Measurements from ENCODE around the gene SLC13A2. TPM values are rescaled to one million over a fixed set of nuclear protein-coding genes. Genes with fewer than 3 reads are reported as not detected.

Gene SLC13A2
- total RNA-seq, 1 experiment from 2014 or later = not detected

DNA sequence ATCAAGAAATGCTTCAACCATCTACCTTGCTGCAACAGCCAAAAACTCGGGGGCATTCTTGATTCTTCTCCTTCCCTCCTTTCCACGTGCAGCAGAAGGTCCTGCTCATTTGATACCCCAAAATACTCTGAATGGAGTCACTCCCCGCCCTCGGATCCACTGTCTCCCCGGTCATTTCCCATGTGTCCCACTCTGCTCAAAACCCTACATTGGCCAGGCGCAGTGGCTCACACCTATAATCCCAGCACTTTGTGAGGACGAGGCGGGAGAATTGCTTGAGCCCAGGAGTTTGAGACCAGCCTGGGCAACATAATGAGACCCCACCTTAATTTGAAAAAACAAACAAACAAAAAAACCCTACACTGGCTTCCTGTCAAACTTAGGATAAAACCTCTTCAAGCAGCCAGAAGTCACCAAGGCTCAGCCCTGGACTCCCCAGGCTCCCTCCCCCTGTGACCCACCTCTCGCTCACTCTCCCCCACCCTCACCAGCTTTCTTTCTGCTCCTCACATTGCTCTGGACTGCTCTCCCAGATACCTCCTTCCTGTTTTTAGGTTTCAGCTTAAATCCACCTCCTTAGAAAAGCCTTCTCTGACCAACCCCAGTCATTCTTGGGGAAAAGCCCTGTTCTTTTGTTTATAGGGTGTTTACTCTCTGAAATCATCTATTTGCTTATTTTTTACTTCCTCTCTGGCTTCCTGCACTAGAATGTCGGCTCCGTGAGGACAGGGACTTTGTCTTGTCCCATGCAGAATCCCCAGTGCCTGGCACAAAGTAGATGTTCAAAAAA is 2.8 kb downstream of the SLC13A2 start:
- intact Hi-C loops (cut with micrococcal nuclease) = no loop called here
- Histone ChIP-seq H3K9me3 (ENCODE audit: control insufficient read depth in 1 of 2, insufficient read depth in 1 of 2, low read depth in 1 of 2, low read length in 2 of 2) (no peaks in the 10 kb centered on the region), H4K20me1 (ENCODE audit: insufficient read depth) (no peaks in the 10 kb centered on the region), H3K4me2 (ENCODE audit: low read length) (no peak overlapping the region), H3K9ac (ENCODE audit: low read length) (no peak overlapping the region), H3K9me2 (ENCODE audit: insufficient read depth) (no peaks in the 10 kb centered on the region), H3K4me3 (replicated peaks in 1 of 2; ENCODE audit: low read depth in 1 of 2, low read length in 2 of 2) (no peak overlapping the region), H3K79me2 (ENCODE audit: insufficient read depth, low read length) (no peaks in the 10 kb centered on the region), H3K36me3 (ENCODE audit: control insufficient read depth in 1 of 2, insufficient read depth in 2 of 2, low read length in 2 of 2) (no peaks in the 10 kb centered on the region), H2AFZ (ENCODE audit: low read depth, low read length, poor library complexity, severe bottlenecking) (no peak overlapping the region), H3K27ac (ENCODE audit: low read depth, low read length) (no peak overlapping the region), H3K27me3 (ENCODE audit: insufficient read depth, low read length) (no peaks in the 10 kb centered on the region; the same call in 1 of the 2 replicates), H3K4me1 (ENCODE audit: control insufficient read depth in 1 of 2, insufficient read depth in 2 of 2, low read length in 2 of 2) (no peaks in the 10 kb centered on the region)
- RAD21 ChIA-PET (ENCODE audit: low non-redundant PET in 1 of 2, low total read pairs in 2 of 2, uncharacterized antibody in 2 of 2, unreplicated experiment in 2 of 2) = no interaction called here
- ATAC-seq = no peak
- BruUV-seq (replicated peaks) = no TSS peak
- no peak for DNase-seq (ENCODE audit: low read depth, low spot score)
- POLR2A ChIA-PET = no interaction called here
- TF ChIP-seq, protein P1, sequence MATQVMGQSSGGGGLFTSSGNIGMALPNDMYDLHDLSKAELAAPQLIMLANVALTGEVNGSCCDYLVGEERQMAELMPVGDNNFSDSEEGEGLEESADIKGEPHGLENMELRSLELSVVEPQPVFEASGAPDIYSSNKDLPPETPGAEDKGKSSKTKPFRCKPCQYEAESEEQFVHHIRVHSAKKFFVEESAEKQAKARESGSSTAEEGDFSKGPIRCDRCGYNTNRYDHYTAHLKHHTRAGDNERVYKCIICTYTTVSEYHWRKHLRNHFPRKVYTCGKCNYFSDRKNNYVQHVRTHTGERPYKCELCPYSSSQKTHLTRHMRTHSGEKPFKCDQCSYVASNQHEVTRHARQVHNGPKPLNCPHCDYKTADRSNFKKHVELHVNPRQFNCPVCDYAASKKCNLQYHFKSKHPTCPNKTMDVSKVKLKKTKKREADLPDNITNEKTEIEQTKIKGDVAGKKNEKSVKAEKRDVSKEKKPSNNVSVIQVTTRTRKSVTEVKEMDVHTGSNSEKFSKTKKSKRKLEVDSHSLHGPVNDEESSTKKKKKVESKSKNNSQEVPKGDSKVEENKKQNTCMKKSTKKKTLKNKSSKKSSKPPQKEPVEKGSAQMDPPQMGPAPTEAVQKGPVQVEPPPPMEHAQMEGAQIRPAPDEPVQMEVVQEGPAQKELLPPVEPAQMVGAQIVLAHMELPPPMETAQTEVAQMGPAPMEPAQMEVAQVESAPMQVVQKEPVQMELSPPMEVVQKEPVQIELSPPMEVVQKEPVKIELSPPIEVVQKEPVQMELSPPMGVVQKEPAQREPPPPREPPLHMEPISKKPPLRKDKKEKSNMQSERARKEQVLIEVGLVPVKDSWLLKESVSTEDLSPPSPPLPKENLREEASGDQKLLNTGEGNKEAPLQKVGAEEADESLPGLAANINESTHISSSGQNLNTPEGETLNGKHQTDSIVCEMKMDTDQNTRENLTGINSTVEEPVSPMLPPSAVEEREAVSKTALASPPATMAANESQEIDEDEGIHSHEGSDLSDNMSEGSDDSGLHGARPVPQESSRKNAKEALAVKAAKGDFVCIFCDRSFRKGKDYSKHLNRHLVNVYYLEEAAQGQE (IDR thresholded peaks at IDR 0.05; ENCODE audit: low read depth) = no peak
- no peak for TF ChIP-seq SRF (IDR thresholded peaks at IDR 0.05; ENCODE audit: low read depth)
- no peak for TF ChIP-seq CBX3 (IDR thresholded peaks at IDR 0.05; ENCODE audit: low read depth)
- TF ChIP-seq, protein P2, sequence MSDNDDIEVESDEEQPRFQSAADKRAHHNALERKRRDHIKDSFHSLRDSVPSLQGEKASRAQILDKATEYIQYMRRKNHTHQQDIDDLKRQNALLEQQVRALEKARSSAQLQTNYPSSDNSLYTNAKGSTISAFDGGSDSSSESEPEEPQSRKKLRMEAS (IDR thresholded peaks at IDR 0.05) = no peak
- TF ChIP-seq ZFX (IDR thresholded peaks at IDR 0.05) = no peak
- TF ChIP-seq, protein P3, sequence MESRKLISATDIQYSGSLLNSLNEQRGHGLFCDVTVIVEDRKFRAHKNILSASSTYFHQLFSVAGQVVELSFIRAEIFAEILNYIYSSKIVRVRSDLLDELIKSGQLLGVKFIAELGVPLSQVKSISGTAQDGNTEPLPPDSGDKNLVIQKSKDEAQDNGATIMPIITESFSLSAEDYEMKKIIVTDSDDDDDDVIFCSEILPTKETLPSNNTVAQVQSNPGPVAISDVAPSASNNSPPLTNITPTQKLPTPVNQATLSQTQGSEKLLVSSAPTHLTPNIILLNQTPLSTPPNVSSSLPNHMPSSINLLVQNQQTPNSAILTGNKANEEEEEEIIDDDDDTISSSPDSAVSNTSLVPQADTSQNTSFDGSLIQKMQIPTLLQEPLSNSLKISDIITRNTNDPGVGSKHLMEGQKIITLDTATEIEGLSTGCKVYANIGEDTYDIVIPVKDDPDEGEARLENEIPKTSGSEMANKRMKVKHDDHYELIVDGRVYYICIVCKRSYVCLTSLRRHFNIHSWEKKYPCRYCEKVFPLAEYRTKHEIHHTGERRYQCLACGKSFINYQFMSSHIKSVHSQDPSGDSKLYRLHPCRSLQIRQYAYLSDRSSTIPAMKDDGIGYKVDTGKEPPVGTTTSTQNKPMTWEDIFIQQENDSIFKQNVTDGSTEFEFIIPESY (IDR thresholded peaks at IDR 0.05; ENCODE audit: extremely low read depth, insufficient replicate concordance, low read length) = no peak
- TF ChIP-seq POLR2A (IDR thresholded peaks at IDR 0.05; ENCODE audit: borderline replicate concordance, extremely low read depth, insufficient read depth, insufficient read length) = no peak
- TF ChIP-seq CEBPB (IDR thresholded peaks at IDR 0.05; ENCODE audit: low read depth) = no peak
- TF ChIP-seq EZH2 (IDR thresholded peaks at IDR 0.05) = no peak
- TF ChIP-seq RAD21 (IDR thresholded peaks at IDR 0.05; ENCODE audit: low read depth) = no peak
- TF ChIP-seq EGR1 (IDR thresholded peaks at IDR 0.05; ENCODE audit: low read depth) = no peak
- TF ChIP-seq, protein P4, sequence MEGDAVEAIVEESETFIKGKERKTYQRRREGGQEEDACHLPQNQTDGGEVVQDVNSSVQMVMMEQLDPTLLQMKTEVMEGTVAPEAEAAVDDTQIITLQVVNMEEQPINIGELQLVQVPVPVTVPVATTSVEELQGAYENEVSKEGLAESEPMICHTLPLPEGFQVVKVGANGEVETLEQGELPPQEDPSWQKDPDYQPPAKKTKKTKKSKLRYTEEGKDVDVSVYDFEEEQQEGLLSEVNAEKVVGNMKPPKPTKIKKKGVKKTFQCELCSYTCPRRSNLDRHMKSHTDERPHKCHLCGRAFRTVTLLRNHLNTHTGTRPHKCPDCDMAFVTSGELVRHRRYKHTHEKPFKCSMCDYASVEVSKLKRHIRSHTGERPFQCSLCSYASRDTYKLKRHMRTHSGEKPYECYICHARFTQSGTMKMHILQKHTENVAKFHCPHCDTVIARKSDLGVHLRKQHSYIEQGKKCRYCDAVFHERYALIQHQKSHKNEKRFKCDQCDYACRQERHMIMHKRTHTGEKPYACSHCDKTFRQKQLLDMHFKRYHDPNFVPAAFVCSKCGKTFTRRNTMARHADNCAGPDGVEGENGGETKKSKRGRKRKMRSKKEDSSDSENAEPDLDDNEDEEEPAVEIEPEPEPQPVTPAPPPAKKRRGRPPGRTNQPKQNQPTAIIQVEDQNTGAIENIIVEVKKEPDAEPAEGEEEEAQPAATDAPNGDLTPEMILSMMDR (IDR thresholded peaks at IDR 0.05 in 2 of 3, conservative IDR thresholded peaks at IDR 0.05 in 1 of 3; ENCODE audit: borderline replicate concordance in 1 of 3, insufficient read depth in 1 of 3, low read depth in 2 of 3, low read length in 2 of 3) = no peak
- TF ChIP-seq ZNF274 (IDR thresholded peaks at IDR 0.05; ENCODE audit: low read depth, low read length) = no peak
- no peak for TF ChIP-seq YY1 (IDR thresholded peaks at IDR 0.05; ENCODE audit: extremely low read depth, insufficient replicate concordance, low read depth, low read length)
- CTCF ChIA-PET = no interaction called here

Data from HCT116 (cell line).